DMS153 (cell line): ENCODE results near the gene COL15A1.

Experiments used
- DNase-seq: peaks from one replicate; lab custom pipeline; 2025; lab: John Stamatoyannopoulos, UW

The COL15A1 gene

GRCh38 chr9:98973171-98973570 lies 29.5 kb downstream of the COL15A1 start:
- no peak for DNase-seq

GRCh38 chr9:98973576-98973975 lies 29.9 kb downstream of the COL15A1 start:
- no peak for DNase-seq

DNA sequence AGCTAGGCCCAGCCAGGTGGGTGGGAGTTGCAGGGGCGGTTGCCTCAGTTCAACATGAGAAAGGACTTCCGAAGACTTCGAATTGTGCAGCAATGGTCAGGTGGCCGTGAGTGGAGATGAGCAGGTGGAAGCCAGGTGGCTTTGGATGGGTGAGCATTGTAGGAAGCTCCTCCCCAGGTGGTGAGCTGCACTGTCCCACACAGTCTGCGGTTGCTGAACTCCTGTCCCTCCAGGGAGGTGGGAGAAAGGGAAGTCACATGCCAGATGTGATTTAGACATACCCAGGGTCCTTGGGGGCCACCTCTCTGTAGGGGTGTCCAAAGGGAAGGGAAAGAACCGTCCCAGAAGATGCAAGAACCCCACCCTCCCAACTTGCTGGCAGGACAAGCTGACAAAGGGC lies 30.4 kb downstream of the COL15A1 start:
- no peak for DNase-seq

DNA sequence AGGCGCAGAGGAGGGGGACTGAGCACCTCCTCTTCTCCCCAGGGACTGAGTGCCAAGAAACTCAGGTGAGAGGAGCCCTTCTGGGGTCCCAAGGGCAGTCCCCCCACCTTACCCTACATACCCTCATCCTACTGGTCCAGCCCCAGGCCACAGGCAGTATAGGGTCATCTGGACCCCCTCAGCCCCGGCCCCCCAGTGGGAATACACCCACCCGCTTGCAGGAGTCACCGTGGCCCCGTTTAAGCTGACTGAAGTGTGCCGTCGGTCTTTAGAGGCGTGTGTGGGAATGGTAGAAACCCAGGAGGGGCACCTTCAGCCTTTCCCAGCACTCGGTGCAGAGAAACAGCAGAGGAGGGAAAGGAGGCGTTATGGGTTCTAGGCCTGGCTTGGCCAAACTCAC lies 30.8 kb downstream of the COL15A1 start:
- DNase-seq, result no peak

- peak; percentile 35 for DNase-seq
Observed at GRCh38 chr9:98974994-98975712, 31.4 kb downstream of the COL15A1 start.

- no peak for DNase-seq
Observed at GRCh38 chr9:98975838-98976237, 32.1 kb downstream of the COL15A1 start.

- no peak for DNase-seq
Observed at GRCh38 chr9:98977246-98977714, 33.6 kb downstream of the COL15A1 start.

GRCh38 chr9:98977813-98978212 lies 34.1 kb downstream of the COL15A1 start:
- no peak for DNase-seq

GRCh38 chr9:98978231-98978681 lies 34.5 kb downstream of the COL15A1 start:
- DNase-seq, result no peak

DNA sequence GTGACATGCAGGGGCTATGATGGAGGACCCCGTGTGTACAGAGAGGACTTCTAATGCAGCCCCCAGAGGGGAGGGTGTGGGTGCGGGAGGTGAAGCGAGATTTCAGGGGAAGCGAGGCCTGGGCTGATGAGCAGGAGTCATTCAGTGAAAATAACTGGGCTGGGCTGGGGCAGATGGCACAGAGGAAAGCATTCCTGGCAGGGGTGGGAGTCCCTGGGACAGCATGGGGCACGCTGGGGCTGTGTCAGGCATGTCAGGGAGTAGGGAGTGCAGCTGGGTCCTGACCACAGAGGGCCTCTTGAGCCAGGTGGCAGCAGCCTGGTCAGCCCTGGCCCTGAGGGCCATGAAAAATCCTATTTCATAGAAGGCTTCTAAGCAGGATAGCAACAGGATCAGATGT lies 36.6 kb downstream of the COL15A1 start:
- no peak for DNase-seq

DNA sequence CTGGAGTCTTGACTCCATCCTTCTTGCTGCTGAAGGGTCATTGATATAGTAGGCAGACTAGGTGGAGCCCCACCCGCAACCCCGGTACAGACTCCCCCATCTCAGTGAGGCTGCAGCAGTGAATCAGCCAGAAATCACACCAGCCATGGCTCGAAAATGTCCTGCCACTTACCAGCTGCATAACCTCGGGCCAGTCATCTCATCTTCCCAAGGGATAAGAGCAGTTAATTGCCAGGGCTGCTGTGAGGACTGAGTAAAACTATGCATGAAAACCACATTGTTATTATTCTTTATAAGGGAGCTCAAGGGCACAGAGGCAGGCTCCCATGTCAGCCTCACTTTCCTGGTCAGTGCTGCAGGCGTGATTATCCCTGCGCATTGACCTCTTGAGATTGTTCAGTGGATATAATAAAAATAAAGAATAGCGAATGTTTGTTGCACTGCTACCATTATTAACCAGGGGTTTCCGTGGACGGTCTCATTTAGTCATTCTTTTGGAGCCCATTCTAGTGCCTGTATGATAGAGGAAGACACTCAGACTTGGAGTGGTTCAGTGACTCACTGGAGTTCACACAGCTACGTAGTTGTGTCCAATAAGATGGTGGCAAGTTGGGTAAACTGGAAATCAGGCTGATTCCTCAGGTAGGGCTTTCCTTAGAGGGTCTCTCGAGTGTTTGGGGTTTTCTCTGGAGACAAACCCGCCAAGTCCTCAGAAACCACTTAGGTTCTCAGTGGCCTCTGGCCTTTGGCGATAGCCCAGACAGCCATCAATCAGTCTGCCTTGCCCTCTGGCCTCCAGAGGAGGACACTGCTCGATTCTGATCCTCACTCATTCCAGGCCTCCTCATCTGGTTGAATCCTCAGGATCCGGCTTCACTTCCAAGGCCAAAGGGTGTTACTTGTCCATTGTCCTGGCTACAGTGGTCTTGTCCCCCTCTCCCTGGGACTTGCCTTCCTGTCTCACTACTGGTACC lies 39.9 kb downstream of the COL15A1 start:
- DNase-seq, result no peak

- no peak for DNase-seq
Observed at GRCh38 chr9:98985596-98985995, 41.9 kb downstream of the COL15A1 start.

DNA sequence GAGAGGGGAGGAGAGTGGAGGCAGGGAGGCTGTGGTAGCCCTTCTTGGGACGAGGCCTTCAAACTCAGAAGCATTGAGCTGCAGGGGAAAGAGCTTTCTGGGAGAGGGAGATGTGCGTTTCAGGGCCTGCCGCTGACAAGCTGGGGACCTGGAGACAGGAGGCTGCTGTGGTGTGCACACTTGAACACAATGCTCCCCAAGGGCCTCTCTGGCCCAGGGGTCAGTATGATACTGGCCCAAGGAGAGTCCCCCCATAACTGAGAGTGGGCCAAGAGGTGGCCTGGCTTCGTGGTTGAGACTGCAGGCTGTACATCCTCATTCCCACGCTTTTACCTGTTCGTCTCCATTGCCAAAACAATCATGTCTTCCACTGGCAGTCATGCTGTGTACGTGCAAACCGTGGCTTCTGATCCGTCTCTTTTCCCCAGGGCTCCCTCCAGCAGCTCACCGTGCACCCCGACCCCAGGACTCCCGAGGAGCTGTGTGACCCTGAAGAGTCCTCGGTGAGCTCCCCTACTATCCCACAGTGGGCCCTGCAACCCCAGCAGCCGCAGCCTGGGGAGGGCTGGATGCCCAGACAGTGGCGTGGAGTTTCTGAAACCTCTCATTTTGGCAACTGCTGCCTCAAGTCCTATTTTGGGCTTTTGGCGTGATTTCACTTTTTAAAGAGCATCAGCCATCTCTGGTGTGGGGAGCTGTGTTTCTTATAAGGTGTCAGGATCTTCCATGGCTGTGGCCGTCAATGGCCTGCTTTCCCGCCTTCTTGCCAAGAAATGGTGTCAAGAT lies 43.4 kb downstream of the COL15A1 start:
- DNase-seq, result no peak

DNA sequence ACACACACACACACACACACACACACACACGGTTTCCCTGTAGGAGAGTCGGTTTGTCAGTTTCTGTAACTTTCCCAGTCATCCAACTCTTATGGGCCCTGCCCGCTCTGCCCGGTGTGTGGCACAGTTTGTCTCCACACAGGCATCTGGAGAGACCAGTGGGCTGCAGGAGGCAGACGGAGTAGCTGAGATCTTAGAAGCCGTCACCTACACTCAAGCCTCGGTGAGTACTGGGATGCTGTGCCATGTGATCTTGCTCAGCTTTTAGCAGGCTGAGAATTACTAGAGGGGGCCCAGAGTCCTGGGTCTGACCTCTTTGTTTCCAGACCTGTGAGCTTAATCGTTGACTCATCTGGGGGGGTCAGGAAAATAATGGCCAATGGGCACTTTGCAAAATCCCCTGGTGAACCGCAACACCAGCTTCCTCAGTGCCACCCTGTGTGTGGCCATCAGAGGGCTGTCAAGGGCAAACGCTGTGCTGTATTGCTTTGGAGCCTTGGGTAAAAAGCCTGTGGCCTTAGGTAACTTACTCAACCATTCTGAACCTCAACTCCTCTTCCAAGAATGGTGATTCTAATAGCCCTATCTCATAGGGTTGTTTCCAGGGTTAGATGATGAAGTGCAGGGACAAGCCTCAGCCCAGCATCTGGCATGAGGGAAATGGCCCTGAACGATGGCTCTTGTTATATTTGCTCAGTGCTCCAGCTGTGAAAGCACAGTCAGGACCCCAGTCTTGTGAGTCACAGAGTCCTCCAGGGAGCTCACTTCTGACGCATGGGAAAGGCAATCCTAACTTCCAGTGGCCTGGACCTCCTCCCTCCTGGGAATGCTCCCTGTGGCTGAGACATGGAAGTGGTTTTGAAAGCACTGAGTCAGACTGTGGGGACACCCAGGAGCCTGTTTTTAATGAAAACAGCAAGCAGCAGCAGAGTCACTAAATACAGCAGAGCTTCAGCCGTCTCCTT lies 45.6 kb downstream of the COL15A1 start:
- DNase-seq, result no peak

GRCh38 chr9:98990181-98990870 lies 46.6 kb downstream of the COL15A1 start:
- DNase-seq, result no peak

DNA sequence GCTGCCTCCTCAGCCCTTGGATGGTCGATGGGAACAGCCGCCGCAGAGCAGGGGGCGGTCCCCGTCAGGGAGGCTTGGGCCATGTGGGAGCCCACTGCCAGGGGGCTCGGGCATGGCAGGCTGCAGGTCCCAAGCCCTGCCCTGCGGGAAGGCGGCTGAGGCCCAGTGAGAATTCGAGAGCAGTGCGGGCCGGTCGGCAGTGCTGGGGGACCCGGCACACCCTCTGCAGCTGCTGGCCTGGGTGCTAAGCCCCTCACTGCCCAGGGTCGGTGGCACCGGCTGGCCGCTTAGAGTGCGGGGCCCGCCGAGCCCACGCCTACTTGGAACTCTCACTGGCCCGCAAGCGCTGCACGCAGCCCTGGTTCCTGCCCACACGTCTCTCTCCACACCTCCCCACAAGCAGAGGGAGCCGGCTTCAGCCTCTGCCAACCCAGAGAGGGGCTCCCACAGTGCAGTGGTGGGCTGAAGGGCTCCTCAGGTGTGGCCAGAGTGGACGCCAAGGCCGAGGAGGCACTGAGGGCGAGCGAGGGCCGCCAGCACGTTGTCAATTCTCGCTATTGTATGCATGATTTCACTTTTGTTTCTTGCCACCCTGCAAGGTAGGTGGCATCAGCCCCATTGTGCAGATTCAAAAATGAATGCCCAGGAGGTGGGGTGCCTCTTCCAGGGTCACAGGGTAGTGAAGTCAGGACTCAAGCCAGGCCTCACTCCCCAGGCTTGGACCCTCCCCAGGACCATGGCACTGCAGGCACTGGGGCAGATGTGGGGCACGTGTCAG lies 48.6 kb downstream of the COL15A1 start:
- DNase-seq, result no peak

- DNase-seq, result no peak
Observed at GRCh38 chr9:98992885-98993569, 49.3 kb downstream of the COL15A1 start.

DNA sequence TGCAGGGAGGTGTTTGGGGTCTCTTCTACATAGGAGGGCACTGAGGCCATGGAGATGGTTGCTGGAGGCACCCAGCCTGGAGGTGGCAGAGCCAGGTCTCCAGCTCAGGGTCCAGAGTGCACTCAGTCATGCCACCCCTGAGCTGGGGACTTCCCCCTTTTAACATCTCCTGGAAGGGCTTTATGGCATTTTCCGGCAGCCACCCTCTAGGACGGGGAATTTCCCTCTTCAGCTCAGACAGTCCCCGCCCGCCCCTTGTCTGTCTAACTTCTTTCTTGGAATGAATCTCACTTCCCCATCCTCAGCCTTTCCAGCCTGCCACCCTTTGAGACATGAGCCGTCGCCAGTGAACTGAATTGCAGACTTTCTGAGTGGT lies 49.9 kb downstream of the COL15A1 start:
- DNase-seq, result no peak
